Breast epithelium (tissue), 3 donors: Measurements from ENCODE around the gene GOLT1A.

Experiments
- CTCF ChIP-seq, 3 donors: fragments of 450-650 bp; IDR thresholded peaks; one replicate each; pipeline ENCODE4 v1.5.1; 2016 to 2017; ENCODE audit warnings: antibody characterized with exemption in 3 of 3, mild to moderate bottlenecking in 3 of 3, moderate library complexity in 3 of 3
- POLR2A ChIP-seq: fragments of 450-650 bp; IDR thresholded peaks from one replicate; pipeline ENCODE4 v1.6.1; 2016; ENCODE audit warnings: antibody characterized with exemption, mild to moderate bottlenecking, moderate library complexity
- POLR2AphosphoS5 ChIP-seq, 3 donors: sonication (generic); formaldehyde crosslinking; IDR thresholded peaks; one replicate each; pipeline ENCODE4 v1.6.1; 2017; ENCODE audit warnings: antibody characterized with exemption in 3 of 3

DNA sequence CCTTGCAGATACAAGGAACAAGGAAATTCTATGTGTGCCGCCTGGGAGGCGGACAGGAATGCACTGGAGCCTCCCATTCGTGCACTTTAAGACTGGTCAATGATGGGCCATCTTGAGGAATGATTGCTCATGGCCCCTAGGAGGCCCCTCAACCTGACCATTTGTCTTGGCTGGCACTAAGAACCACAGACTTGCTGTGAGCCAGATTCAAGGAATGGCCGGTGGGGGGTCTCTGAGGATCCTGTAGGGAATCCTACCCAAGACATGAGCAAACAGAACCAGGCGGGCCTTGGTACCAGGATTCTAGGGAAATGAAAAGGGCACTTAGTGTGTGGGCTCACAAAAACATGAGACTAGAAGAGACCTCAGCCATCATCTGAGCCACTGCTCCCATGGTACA lies 28.1 kb upstream of the GOLT1A start:
- TF ChIP-seq CTCF (IDR thresholded peaks at IDR 0.05): no peak
- TF ChIP-seq POLR2A: no peak
- no peak for TF ChIP-seq POLR2AphosphoS5 (IDR thresholded peaks at IDR 0.05)
